Measurements from ENCODE around the gene CYP27B1. TPM values are rescaled to one million over a fixed set of nuclear protein-coding genes. Genes with fewer than 3 reads are reported as not detected.

CYP27B1 gene, protein sequence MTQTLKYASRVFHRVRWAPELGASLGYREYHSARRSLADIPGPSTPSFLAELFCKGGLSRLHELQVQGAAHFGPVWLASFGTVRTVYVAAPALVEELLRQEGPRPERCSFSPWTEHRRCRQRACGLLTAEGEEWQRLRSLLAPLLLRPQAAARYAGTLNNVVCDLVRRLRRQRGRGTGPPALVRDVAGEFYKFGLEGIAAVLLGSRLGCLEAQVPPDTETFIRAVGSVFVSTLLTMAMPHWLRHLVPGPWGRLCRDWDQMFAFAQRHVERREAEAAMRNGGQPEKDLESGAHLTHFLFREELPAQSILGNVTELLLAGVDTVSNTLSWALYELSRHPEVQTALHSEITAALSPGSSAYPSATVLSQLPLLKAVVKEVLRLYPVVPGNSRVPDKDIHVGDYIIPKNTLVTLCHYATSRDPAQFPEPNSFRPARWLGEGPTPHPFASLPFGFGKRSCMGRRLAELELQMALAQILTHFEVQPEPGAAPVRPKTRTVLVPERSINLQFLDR
- 92.0 and 93.4 TPM in 2 replicates for total RNA-seq

DNA sequence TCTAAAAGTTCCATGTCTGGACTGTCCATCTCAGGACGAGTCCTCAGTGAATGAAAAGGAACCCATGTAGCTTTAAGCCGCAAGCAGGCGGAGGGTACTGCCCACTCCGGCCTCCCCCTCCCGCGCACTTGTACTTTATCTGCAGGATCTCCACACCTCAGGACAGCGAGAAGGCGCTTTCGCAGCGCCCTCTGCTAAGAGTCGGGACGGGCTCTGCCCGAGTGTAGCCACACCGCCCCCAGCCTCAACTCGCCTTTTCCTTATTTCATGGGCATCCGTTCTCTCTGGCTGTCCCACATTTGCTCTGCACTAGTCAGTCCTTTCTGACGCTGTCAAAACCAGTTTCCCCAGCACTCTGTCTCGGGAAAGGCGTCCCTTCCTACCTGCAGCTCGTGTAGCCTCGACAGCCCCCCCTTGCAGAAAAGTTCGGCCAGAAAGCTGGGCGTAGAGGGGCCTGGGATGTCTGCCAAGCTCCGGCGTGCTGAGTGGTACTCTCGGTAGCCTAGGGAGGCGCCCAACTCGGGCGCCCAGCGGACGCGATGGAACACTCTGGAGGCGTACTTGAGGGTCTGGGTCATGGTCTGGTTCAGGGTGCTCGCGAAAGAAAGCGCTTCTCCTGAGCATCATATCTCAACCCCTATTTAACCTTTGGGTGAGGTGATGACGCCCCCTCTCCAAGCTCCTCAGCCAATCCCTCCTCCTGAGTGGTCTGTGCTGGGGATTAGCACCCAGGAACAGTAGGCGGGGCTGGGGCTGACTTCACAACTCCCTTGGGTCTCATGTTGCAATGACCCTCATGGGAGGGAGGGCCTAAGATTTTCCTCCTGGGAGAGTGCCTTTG is at the start of gene CYP27B1:
Gene CYP27B1, minus strand, starts transcription at position 615 of the 841 bp plus-strand sequence. Its CDS starts 37 bp downstream, at position 578.

DNA sequence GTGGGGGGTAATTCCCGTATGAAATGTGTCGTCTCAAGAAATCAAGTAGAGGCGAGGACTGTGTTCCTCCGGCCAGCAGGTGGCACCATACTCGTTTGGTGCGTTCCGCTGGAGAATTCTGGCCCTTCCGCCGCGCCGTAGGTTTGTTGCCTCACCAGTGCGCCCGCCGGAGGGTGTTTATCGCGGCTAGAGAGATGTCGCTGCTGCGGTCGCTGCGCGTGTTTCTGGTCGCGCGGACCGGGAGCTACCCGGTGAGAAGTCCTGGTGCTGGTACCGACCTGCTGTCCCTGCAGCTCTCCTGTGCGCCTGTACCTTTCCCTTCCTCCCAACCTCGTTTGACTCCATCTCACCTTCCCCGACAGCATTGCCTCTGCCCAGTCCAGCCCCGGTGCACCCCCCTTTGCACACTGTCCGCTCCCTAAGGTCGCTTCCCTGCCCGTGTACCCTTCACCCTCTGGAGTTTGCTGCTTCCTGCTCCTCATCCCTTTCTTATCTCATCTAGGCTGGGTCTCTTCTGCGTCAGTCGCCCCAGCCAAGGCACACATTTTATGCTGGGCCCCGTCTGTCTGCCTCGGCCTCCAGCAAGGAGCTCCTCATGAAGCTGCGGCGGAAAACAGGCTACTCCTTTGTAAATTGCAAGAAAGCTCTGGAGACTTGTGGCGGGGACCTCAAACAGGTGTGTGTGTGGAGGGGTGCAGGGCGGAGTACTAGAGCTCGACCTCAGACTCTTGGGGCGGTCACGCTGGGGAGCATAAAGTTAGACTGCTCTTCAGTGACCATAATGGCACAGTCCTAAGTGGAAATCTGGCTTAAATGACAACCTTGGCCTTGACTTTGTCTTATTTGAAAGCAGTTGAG is 16.0 kb upstream of the CYP27B1 start, which contains the start of gene TSFM:
Gene TSFM, plus strand, starts transcription at position 180 of the 858 bp plus-strand sequence. Its CDS starts 15 bp downstream, at position 195.

GRCh38 chr12:57772429-57773322 is 5.8 kb upstream of the CYP27B1 start, which contains the start of gene EEF1AKMT3:
EEF1AKMT3 (plus strand) TSS chr12:57772614; CDS start chr12:57772725, 111 bp downstream.

GRCh38 chr12:57771873-57772428 is 5.1 kb upstream of the CYP27B1 start, which contains the start of gene METTL1:
METTL1 (minus strand) TSS chr12:57772105; CDS start chr12:57772083, 22 bp downstream.

GRCh38 chr12:57754411-57755193 is 12.3 kb downstream of the CYP27B1 start, which contains the start of gene MARCHF9:
MARCHF9 (plus strand) TSS chr12:57755103; CDS start chr12:57755529, 426 bp downstream.

DNA sequence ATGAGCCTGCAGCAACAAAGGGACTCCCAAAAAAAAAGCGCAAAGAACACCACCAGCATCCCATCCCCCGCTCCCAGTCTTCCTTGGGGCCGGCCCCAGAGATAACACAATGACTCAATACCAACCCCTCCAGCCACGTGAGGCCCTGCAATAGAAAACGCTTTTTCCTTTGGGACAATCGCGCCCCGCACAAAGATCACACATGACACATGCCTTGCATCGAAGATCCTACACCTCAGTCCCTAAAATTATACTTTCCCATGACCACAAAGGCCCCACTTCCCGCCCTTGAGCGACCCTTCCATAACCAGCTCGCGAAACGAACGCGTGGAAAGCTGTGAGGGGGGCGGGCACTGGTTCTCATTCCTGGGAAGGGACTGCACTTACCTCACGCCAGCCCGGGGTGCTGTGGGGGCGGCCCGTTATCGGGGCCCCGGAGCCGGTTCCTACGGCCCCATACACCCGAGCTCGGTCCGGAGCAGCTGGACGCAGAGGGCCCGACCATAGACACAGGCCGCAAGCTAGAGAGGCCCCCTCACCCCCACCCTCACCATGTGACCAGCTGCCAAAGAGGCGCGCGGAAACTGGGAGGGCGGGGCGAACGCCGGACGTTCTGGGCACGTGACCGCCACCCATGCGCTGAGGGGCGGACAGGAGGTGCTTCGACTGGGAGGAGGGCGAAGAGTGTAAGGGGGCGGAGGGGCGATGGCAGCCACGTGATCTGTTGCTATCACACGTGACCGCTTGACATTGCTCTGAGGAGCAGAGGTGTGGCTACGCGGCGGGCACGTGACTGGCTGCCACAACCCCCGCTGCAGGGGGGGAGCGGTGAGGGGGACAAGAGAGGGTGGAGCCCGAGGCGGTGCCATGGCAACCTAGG is 14.8 kb downstream of the CYP27B1 start, which contains the start of gene CDK4:
Gene CDK4, minus strand, starts transcription at position 523 of the 880 bp plus-strand sequence. CDS start 593 bp downstream, outside the sequence.

DNA sequence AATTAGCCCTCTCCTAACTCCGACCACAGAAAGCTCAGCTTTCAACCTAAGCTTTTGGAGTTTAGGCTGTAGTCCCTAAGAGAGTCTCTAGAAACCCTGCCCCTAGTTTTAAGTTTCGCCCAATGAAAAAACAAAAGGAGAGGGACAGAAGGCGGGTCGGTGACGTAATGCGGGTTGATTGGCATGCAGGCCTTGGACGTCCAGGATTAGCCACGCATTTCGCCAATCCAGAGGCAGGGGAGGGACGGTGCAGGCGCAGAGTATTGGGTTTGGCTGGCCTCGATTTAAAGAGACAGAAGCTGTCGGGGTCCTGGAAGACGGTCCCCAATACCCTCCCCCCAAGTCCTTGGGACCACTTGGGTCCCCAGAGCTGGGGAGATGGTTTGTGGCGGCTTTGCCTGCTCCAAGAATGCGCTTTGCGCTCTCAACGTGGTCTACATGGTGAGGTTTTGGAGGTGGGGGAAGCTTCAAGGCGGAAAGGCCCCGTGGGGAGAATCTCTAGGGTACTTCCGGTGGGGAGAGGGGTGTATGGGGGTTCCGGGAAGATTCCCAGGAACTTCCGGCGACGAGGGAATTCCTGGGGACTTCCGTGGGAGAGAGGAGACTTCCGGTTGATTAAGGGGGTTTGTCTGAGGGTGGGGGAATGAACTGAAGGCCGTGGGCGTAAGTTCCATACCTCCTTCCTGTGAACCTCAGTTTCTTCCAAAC is 21.9 kb downstream of the CYP27B1 start, which contains the start of gene TSPAN31:
Gene TSPAN31, plus strand, starts transcription at position 263 of the 708 bp plus-strand sequence. Its CDS starts 116 bp downstream, at position 379.

GRCh38 chr12:57738661-57739237 is 28.1 kb downstream of the CYP27B1 start, which contains the start of gene AGAP2:
AGAP2 (minus strand) TSS chr12:57738742; CDS start chr12:57738246, 496 bp downstream.

Other genes with a start within 250 kb of the CYP27B1 start
- 18.9 and 54.0 TPM in 2 replicates for gene DDIT3, start 246.6 kb downstream of the CYP27B1 start, total RNA-seq
- 2.7 and 3.3 TPM in 2 replicates for gene MBD6, start 244.3 kb downstream of the CYP27B1 start, total RNA-seq
- gene DCTN2, start 219.9 kb downstream of the CYP27B1 start, total RNA-seq, result 175 and 190 TPM in 2 replicates
- gene KIF5A, start 217.0 kb downstream of the CYP27B1 start, total RNA-seq, result 0.08 and 0.19 TPM in 2 replicates
- gene PIP4K2C, start 175.9 kb downstream of the CYP27B1 start, total RNA-seq, result 57.7 and 73.4 TPM in 2 replicates
- gene DTX3, start 162.3 kb downstream of the CYP27B1 start, total RNA-seq, result 5.7 and 11.7 TPM in 2 replicates
- gene ARHGEF25, start 155.6 kb downstream of the CYP27B1 start, total RNA-seq, result 0.76 and 2.0 TPM in 2 replicates
- gene B4GALNT1, start 133.9 kb downstream of the CYP27B1 start, total RNA-seq, result 0.34 and 1.2 TPM in 2 replicates
- 137 and 149 TPM in 2 replicates for gene OS9, start 72.9 kb downstream of the CYP27B1 start, total RNA-seq
- gene AGAP2, start 28.3 kb downstream of the CYP27B1 start, total RNA-seq, result 0.80 and 0.94 TPM in 2 replicates
- gene TSPAN31, start 22.0 kb downstream of the CYP27B1 start, total RNA-seq, result 54.4 and 65.6 TPM in 2 replicates
- 102 and 145 TPM in 2 replicates for gene CDK4, start 14.8 kb downstream of the CYP27B1 start, total RNA-seq
- gene MARCHF9, start 12.0 kb downstream of the CYP27B1 start, total RNA-seq, result 6.1 and 9.1 TPM in 2 replicates
- 11.6 and 13.9 TPM in 2 replicates for gene METTL1, start 5.0 kb upstream of the CYP27B1 start, total RNA-seq
- 4.9 and 5.2 TPM in 2 replicates for gene EEF1AKMT3, start 5.5 kb upstream of the CYP27B1 start, total RNA-seq
- 30.2 and 41.5 TPM in 2 replicates for gene TSFM, start 15.7 kb upstream of the CYP27B1 start, total RNA-seq
- gene AVIL, start 51.7 kb upstream of the CYP27B1 start, total RNA-seq, result 0.23 and 0.53 TPM in 2 replicates
- gene CTDSP2, start 79.7 kb upstream of the CYP27B1 start, total RNA-seq, result 37.1 and 60.8 TPM in 2 replicates
- gene ATP23, start 174.5 kb upstream of the CYP27B1 start, total RNA-seq, result 14.7 and 15.2 TPM in 2 replicates